SJCRH30 (cell line): ENCODE results near the gene CDC25B. TPM values are rescaled to one million over a fixed set of nuclear protein-coding genes. Genes with fewer than 3 reads are reported as not detected.
A peak's percentile ranks its signal among the peaks of the same experiment; 100 is the strongest.
"Not testable (repeated sequence)": the region's sequence is repeated elsewhere in the genome, so short reads cannot be mapped to it uniquely, and the experiment has no call there.

Source experiments
- DNase-seq, 2 experiments: peaks; one replicate each; pipeline ENCODE4 v3.0.0-alpha.2; 2015 to 2020
- H3K27ac ChIP-seq: fragments of 250-450 bp; sonication (Bioruptor Pico); 2 replicates; pipeline ENCODE4 v1.5.1; 2020; ENCODE audit warnings: mild to moderate bottlenecking, moderate library complexity
- H3K27me3 ChIP-seq: fragments of 250-450 bp; sonication (Bioruptor Pico); 2 replicates; pipeline ENCODE4 v1.5.1; 2020; ENCODE audit warnings: mild to moderate bottlenecking, moderate library complexity
- H3K36me3 ChIP-seq: fragments of 250-450 bp; sonication (Bioruptor Pico); 2 replicates; pipeline ENCODE4 v1.5.1; 2020; ENCODE audit warnings: mild to moderate bottlenecking, moderate library complexity
- H3K4me1 ChIP-seq: fragments of 250-450 bp; sonication (Bioruptor Pico); 2 replicates; pipeline ENCODE4 v1.5.1; 2020; ENCODE audit warnings: mild to moderate bottlenecking, moderate library complexity
- H3K4me3 ChIP-seq: fragments of 250-450 bp; sonication (Bioruptor Pico); 2 replicates; pipeline ENCODE4 v1.5.1; 2020; ENCODE audit warnings: mild to moderate bottlenecking, moderate library complexity
- H3K9me3 ChIP-seq: fragments of 250-450 bp; sonication (Bioruptor Pico); replicated peaks from 2 replicates; pipeline ENCODE4 v1.5.1; 2020; ENCODE audit warnings: mild to moderate bottlenecking, moderate library complexity
- total RNA-seq: library from RNA; depleted of rRNA; stranded (reverse); fragments of >200 nt; shearing (Covaris generic); gene quantifications from 2 replicates; pipeline ENCODE4 v1.2.3, GENCODE V29; 2014

Gene CDC25B
- total RNA-seq, 1 experiment from 2014 or later: 78.8 TPM

GRCh38 chr20:3818155-3819151 lies 22.3 kb downstream of the CDC25B start:
- H3K4me3 ChIP-seq: no peak overlapping the region
- peaks cover 11% of the 10 kb centered on the region for H3K4me1 ChIP-seq
- no peaks in the 10 kb centered on the region for H3K36me3 ChIP-seq
- H3K9me3 ChIP-seq: no peaks in the 10 kb centered on the region
- H3K27ac ChIP-seq: no peak overlapping the region
- peak; percentile 88 to 94 for DNase-seq
- H3K27me3 ChIP-seq: no peaks in the 10 kb centered on the region

- Histone ChIP-seq H3K4me1 (peaks cover 11% of the 10 kb centered on the region), H3K4me3 (peak overlapping the region; percentile 89), H3K27me3 (no peaks in the 10 kb centered on the region), H3K27ac (peak overlapping the region; percentile 96), H3K9me3 (no peaks in the 10 kb centered on the region), H3K36me3 (no peaks in the 10 kb centered on the region)
- no peak for DNase-seq
These were observed 23.4 kb downstream of the CDC25B start for GRCh38 chr20:3819411-3820047.

- peak; percentile 95 for DNase-seq
- H3K27ac ChIP-seq: peak within 1 kb of the TSS; percentile 96
- peaks cover 11% of the 10 kb centered on the region for H3K4me1 ChIP-seq
- peak within 1 kb of the TSS; percentile 89 for H3K4me3 ChIP-seq
- no peaks in the 10 kb centered on the region for H3K27me3 ChIP-seq
- H3K36me3 ChIP-seq: no peaks in the 10 kb centered on the region; the same call in none of the 2 replicates
- H3K9me3 ChIP-seq: no peaks in the 10 kb centered on the region
These were observed 24.2 kb downstream of the CDC25B start, which contains the start of gene AP5S1 for GRCh38 chr20:3820048-3820900. Gene AP5S1, plus strand, starts transcription at chr20:3820547. Its CDS starts 1,571 bp downstream, at chr20:3822118.

- H3K9me3 ChIP-seq: no peaks in the 10 kb centered on the region
- no peaks in the 10 kb centered on the region; the same call in none of the 2 replicates for H3K36me3 ChIP-seq
- H3K27me3 ChIP-seq: no peaks in the 10 kb centered on the region
- DNase-seq: no peak
- peak overlapping the region; percentile 96 for H3K27ac ChIP-seq
- H3K4me1 ChIP-seq: peaks cover 11% of the 10 kb centered on the region
- H3K4me3 ChIP-seq: peak overlapping the region; percentile 89
These were observed 25.0 kb downstream of the CDC25B start for GRCh38 chr20:3820901-3821727.

- no peaks in the 10 kb centered on the region for H3K9me3 ChIP-seq
- H3K4me3 ChIP-seq: no peak overlapping the region
- DNase-seq: no peak
- no peak overlapping the region for H3K27ac ChIP-seq
- H3K4me1 ChIP-seq: peaks cover 11% of the 10 kb centered on the region
- no peaks in the 10 kb centered on the region for H3K27me3 ChIP-seq
- no peaks in the 10 kb centered on the region; the same call in none of the 2 replicates for H3K36me3 ChIP-seq
These were observed 25.9 kb downstream of the CDC25B start for GRCh38 chr20:3821996-3822395.

GRCh38 chr20:3823881-3824280 lies 27.8 kb downstream of the CDC25B start:
- no peak overlapping the region for H3K4me3 ChIP-seq
- DNase-seq: no peak
- peaks cover 4% of the 10 kb centered on the region for H3K4me1 ChIP-seq
- H3K36me3 ChIP-seq: no peaks in the 10 kb centered on the region; the same call in none of the 2 replicates
- H3K27me3 ChIP-seq: no peaks in the 10 kb centered on the region
- H3K9me3 ChIP-seq: no peaks in the 10 kb centered on the region
- H3K27ac ChIP-seq: no peak overlapping the region

GRCh38 chr20:3825526-3825925 lies 29.4 kb downstream of the CDC25B start:
- Histone ChIP-seq H3K36me3 (no peaks in the 10 kb centered on the region; the same call in none of the 2 replicates), H3K27me3 (no peaks in the 10 kb centered on the region), H3K9me3 (no peaks in the 10 kb centered on the region), H3K27ac (no peak overlapping the region), H3K4me1 (peaks cover 4% of the 10 kb centered on the region), H3K4me3 (no peak overlapping the region)
- DNase-seq: no peak

- Histone ChIP-seq H3K9me3 (no peaks in the 10 kb centered on the region), H3K27me3 (no peaks in the 10 kb centered on the region), H3K27ac (no peak overlapping the region), H3K4me1 (peaks cover 2% of the 10 kb centered on the region), H3K36me3 (no peaks in the 10 kb centered on the region; the same call in none of the 2 replicates), H3K4me3 (no peak overlapping the region)
- DNase-seq: no peak
These were observed 30.3 kb downstream of the CDC25B start for GRCh38 chr20:3826420-3826819.

GRCh38 chr20:3828798-3829197 lies 32.7 kb downstream of the CDC25B start:
- Histone ChIP-seq H3K27me3 (no peaks in the 10 kb centered on the region), H3K4me1 (no peaks in the 10 kb centered on the region), H3K9me3 (no peaks in the 10 kb centered on the region), H3K27ac (no peak overlapping the region), H3K36me3 (no peaks in the 10 kb centered on the region; the same call in none of the 2 replicates), H3K4me3 (no peak overlapping the region)
- no peak for DNase-seq

- H3K4me3 ChIP-seq, DNase-seq, H3K27ac ChIP-seq, H3K27me3 ChIP-seq, H3K36me3 ChIP-seq, H3K4me1 ChIP-seq, H3K9me3 ChIP-seq: not testable (repeated sequence)
These were observed 33.8 kb downstream of the CDC25B start for GRCh38 chr20:3829891-3830290.

GRCh38 chr20:3836132-3836531 lies 40.0 kb downstream of the CDC25B start:
- Histone ChIP-seq H3K27me3 (no peaks in the 10 kb centered on the region), H3K4me3 (no peak overlapping the region), H3K27ac (no peak overlapping the region), H3K36me3 (no peaks in the 10 kb centered on the region), H3K4me1 (no peaks in the 10 kb centered on the region), H3K9me3 (no peaks in the 10 kb centered on the region)
- DNase-seq: no peak

- no peak for DNase-seq
- no peaks in the 10 kb centered on the region for H3K9me3 ChIP-seq
- H3K4me3 ChIP-seq: no peak overlapping the region
- H3K27ac ChIP-seq: no peak overlapping the region
- no peaks in the 10 kb centered on the region for H3K27me3 ChIP-seq
- 0 out of 2 replicates have a peak, but pooled peaks cover 3% of the 10 kb centered on the region for H3K4me1 ChIP-seq
- no peaks in the 10 kb centered on the region for H3K36me3 ChIP-seq
These were observed 43.2 kb downstream of the CDC25B start for GRCh38 chr20:3839328-3839727.

- not testable (repeated sequence) for H3K9me3 ChIP-seq, DNase-seq, H3K36me3 ChIP-seq, H3K4me1 ChIP-seq, H3K27ac ChIP-seq, H3K27me3 ChIP-seq, H3K4me3 ChIP-seq
These were observed 44.1 kb downstream of the CDC25B start for GRCh38 chr20:3840201-3840600.
